ENCODE data around the gene MRPL27.

Gene MRPL27

DNA sequence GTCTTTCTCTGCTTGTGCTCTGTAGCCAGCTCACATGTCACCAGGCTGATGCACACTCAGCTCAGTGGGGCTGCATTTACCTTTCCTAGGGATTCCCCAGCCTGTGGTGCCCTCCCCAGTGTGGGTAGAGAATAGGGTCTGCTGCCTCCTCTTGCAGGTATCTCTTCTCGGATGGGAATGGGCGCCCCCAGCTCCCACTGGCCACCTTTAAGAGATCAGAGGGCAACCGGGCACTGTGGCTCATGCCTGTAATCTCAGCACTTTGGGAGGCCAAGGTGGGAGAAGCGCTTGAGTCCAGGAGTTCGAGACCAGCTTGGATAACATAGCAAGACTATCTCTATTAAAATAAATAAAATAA lies 23.8 kb downstream of the MRPL27 start:
- Histone ChIP-seq H3K4me3 (ENCODE audit: low read length) (no peak overlapping the region), H3K36me3 (ENCODE audit: control insufficient read depth, low read depth, low read length) (peaks cover 4% of the 10 kb centered on the region), H3K4me1 (ENCODE audit: control insufficient read depth, low read depth, low read length) (peaks cover 16% of the 10 kb centered on the region), H3K9ac (ENCODE audit: low read length) (no peak overlapping the region), H3K27me3 (ENCODE audit: control insufficient read depth, insufficient read depth, low read length) (peaks cover 14% of the 10 kb centered on the region), H3K9me3 (ENCODE audit: control insufficient read depth, low read depth, low read length) (no peaks in the 10 kb centered on the region), H3K27ac (ENCODE audit: low read length) (no peak overlapping the region)

DNA sequence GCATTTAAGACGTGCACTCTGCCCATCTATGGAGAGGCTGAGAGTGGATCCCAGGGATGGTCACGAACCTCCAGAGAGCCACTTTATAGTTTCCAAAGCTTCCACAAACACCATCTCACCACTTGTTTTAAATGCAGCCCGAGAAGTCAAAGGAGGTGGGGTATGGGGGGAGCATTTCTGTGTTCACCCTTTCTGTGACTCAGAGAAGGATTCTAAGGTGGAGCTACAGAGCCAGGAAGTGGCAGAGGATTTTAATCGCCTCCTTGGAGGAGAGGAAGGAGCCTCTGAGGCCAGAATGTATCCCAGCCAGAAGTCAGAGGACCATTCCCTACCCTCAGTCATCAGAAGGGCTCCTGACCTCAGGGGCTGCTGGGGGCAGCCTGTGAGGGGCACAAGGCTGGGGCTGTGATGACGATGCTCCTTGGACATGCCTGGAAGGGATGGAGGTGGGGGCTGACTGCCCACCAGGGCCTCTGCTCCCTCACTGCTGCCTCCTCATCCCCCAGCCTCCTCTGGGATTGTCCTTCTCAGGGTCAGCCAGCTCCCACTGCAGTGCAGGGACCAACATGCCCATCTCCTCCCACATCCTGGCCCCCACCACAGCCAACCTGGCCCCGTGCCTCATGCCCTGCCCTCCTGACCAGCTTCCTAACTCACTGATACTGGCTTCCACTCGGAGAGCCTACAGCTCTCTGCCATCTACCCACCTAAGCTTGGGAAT lies 24.3 kb downstream of the MRPL27 start:
- H3K4me1 ChIP-seq (ENCODE audit: control insufficient read depth, low read depth, low read length) = peaks cover 16% of the 10 kb centered on the region
- H3K27ac ChIP-seq (ENCODE audit: low read length) = no peak overlapping the region
- H3K9ac ChIP-seq (ENCODE audit: low read length) = no peak overlapping the region
- no peaks in the 10 kb centered on the region for H3K9me3 ChIP-seq (ENCODE audit: control insufficient read depth, low read depth, low read length)
- H3K36me3 ChIP-seq (ENCODE audit: control insufficient read depth, low read depth, low read length) = peaks cover under 1% of the 10 kb centered on the region
- H3K4me3 ChIP-seq (ENCODE audit: low read length) = no peak overlapping the region
- peaks cover 14% of the 10 kb centered on the region for H3K27me3 ChIP-seq (ENCODE audit: control insufficient read depth, insufficient read depth, low read length)

GRCh38 chr17:50347894-50348291 lies 25.1 kb downstream of the MRPL27 start:
- H3K27ac ChIP-seq (ENCODE audit: low read length) = no peak overlapping the region
- no peak overlapping the region for H3K9ac ChIP-seq (ENCODE audit: low read length)
- H3K4me3 ChIP-seq (ENCODE audit: low read length) = peak overlapping the region; percentile 75
- H3K27me3 ChIP-seq (ENCODE audit: control insufficient read depth, insufficient read depth, low read length) = peaks cover 14% of the 10 kb centered on the region
- no peaks in the 10 kb centered on the region for H3K36me3 ChIP-seq (ENCODE audit: control insufficient read depth, low read depth, low read length)
- H3K4me1 ChIP-seq (ENCODE audit: control insufficient read depth, low read depth, low read length) = peaks cover 16% of the 10 kb centered on the region
- no peaks in the 10 kb centered on the region for H3K9me3 ChIP-seq (ENCODE audit: control insufficient read depth, low read depth, low read length)

- Histone ChIP-seq H3K27ac (ENCODE audit: low read length) (no peak overlapping the region), H3K27me3 (ENCODE audit: control insufficient read depth, insufficient read depth, low read length) (peaks cover 14% of the 10 kb centered on the region), H3K4me3 (ENCODE audit: low read length) (peak overlapping the region; percentile 75), H3K9me3 (ENCODE audit: control insufficient read depth, low read depth, low read length) (no peaks in the 10 kb centered on the region), H3K4me1 (ENCODE audit: control insufficient read depth, low read depth, low read length) (peaks cover 16% of the 10 kb centered on the region), H3K36me3 (ENCODE audit: control insufficient read depth, low read depth, low read length) (no peaks in the 10 kb centered on the region), H3K9ac (ENCODE audit: low read length) (peak overlapping the region; percentile 74)
These were observed 25.7 kb downstream of the MRPL27 start for GRCh38 chr17:50347117-50347893.

DNA sequence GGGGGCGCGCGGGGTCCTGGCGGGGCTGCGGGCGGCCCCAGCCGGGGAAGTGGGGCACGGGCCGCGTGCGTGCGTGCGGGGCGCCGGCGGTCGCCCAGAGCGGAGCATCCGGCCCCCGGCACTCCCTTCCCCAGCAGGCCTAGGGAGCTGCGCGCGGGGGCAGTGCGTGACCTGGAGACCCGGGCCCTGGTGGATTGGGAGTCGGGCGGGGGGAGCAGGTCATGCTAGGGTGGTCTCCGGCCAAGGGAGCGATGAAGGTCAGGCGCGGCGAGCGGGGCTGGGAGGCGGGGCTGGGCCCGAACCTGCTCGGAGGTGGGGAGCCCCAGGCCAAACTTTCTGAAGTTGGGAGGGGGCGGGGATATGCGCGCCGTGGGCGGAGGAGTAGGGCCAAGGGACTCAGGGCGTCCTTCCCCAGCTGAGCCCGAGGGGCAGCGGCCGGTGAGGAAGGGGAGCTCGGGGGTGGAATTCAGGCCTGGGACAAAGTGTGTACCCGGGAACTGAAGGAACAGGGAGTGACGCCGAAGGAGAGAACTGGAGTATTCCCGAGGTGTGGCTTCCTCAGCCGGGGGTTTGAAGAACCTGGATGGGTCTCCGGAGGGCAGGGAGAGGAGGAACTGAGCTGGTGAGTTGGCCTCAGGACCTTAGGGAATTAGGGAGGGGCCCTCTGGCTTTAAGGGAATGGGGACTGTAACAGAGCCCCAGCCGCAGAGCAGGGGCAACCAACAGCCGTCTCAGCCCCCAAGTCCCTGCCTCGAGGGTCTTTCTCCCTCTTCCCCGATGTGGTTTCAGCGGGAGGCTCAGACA lies 26.5 kb downstream of the MRPL27 start:
- no peak overlapping the region for H3K27ac ChIP-seq (ENCODE audit: low read length)
- H3K4me3 ChIP-seq (ENCODE audit: low read length) = peak overlapping the region; percentile 75
- H3K9ac ChIP-seq (ENCODE audit: low read length) = peak overlapping the region; percentile 74
- peaks cover 14% of the 10 kb centered on the region for H3K27me3 ChIP-seq (ENCODE audit: control insufficient read depth, insufficient read depth, low read length)
- no peaks in the 10 kb centered on the region for H3K9me3 ChIP-seq (ENCODE audit: control insufficient read depth, low read depth, low read length)
- H3K4me1 ChIP-seq (ENCODE audit: control insufficient read depth, low read depth, low read length) = peaks cover 16% of the 10 kb centered on the region
- H3K36me3 ChIP-seq (ENCODE audit: control insufficient read depth, low read depth, low read length) = no peaks in the 10 kb centered on the region

- Histone ChIP-seq H3K27me3 (ENCODE audit: control insufficient read depth, insufficient read depth, low read length) (peaks cover 14% of the 10 kb centered on the region), H3K27ac (ENCODE audit: low read length) (no peak within 1 kb of the TSS), H3K4me3 (ENCODE audit: low read length) (peak within 1 kb of the TSS; percentile 75), H3K36me3 (ENCODE audit: control insufficient read depth, low read depth, low read length) (no peaks in the 10 kb centered on the region), H3K9ac (ENCODE audit: low read length) (peak within 1 kb of the TSS; percentile 74), H3K4me1 (ENCODE audit: control insufficient read depth, low read depth, low read length) (peaks cover 16% of the 10 kb centered on the region), H3K9me3 (ENCODE audit: control insufficient read depth, low read depth, low read length) (no peaks in the 10 kb centered on the region)
These were observed 27.3 kb downstream of the MRPL27 start, which contains the start of gene XYLT2 for GRCh38 chr17:50345432-50346312. XYLT2 (plus strand) TSS chr17:50346126; CDS start chr17:50346141, 15 bp downstream.

DNA sequence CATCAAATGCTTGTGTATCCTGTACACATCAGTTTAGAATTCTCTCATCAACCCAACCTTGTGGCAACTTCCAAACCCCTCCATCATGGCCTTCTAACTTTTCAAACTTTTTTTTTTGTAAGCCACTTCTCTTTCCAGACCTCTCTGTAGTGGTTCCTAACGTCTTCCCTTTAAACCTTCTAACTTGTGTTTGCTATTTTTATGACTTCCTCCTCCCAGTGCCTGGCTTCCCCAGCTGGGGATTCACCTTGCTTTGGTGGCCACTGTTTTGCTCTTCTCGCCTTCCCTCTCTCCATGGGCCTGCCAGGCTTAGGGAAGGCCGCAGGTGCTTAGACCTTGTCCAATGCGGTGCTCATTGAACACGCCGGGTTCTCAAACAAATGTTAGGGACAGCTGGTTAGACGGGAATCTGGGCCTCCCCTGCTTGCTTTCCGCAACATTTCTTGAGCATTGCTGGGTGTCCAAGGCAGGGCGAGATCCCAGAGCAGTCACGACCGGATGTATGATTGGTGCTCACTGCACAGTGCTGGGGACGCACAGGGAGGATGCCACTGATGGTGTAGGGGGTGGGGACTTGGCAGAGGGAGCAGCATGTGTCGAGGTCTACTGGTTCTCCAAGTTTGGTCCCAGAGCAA lies 28.1 kb downstream of the MRPL27 start:
- no peak overlapping the region for H3K9ac ChIP-seq (ENCODE audit: low read length)
- no peak overlapping the region for H3K4me3 ChIP-seq (ENCODE audit: low read length)
- H3K36me3 ChIP-seq (ENCODE audit: control insufficient read depth, low read depth, low read length) = no peaks in the 10 kb centered on the region
- no peak overlapping the region for H3K27ac ChIP-seq (ENCODE audit: low read length)
- no peaks in the 10 kb centered on the region for H3K9me3 ChIP-seq (ENCODE audit: control insufficient read depth, low read depth, low read length)
- H3K4me1 ChIP-seq (ENCODE audit: control insufficient read depth, low read depth, low read length) = peaks cover 16% of the 10 kb centered on the region
- peaks cover 14% of the 10 kb centered on the region for H3K27me3 ChIP-seq (ENCODE audit: control insufficient read depth, insufficient read depth, low read length)

GRCh38 chr17:50339381-50339780 lies 33.6 kb downstream of the MRPL27 start:
- H3K4me3 ChIP-seq (ENCODE audit: low read length) = no peak overlapping the region
- no peak overlapping the region for H3K9ac ChIP-seq (ENCODE audit: low read length)
- H3K9me3 ChIP-seq (ENCODE audit: control insufficient read depth, low read depth, low read length) = peaks cover 4% of the 10 kb centered on the region
- peaks cover 1% of the 10 kb centered on the region for H3K27me3 ChIP-seq (ENCODE audit: control insufficient read depth, insufficient read depth, low read length)
- no peak overlapping the region for H3K27ac ChIP-seq (ENCODE audit: low read length)
- H3K4me1 ChIP-seq (ENCODE audit: control insufficient read depth, low read depth, low read length) = no peaks in the 10 kb centered on the region
- no peaks in the 10 kb centered on the region for H3K36me3 ChIP-seq (ENCODE audit: control insufficient read depth, low read depth, low read length)

DNA sequence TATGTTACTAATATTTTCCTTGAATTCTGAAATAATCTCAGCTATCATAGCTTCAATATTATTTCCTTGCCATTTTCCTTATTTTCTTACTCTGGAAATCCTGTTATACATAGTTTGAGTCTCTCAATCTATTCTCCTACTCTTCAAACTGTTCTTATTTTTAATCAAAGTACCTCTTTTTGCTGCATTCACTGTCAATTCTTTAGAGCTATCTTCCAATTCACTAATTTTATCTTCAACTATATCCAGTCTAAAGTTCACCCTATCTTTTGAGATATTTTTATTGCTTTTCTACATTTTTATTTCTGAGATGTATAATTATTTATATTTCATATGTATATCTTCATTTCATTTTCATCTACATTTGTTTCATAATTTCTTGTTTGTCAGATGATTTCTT lies 34.3 kb downstream of the MRPL27 start:
- Histone ChIP-seq H3K27me3 (ENCODE audit: control insufficient read depth, insufficient read depth, low read length) (no peaks in the 10 kb centered on the region), H3K9me3 (ENCODE audit: control insufficient read depth, low read depth, low read length) (peaks cover 4% of the 10 kb centered on the region), H3K36me3 (ENCODE audit: control insufficient read depth, low read depth, low read length) (no peaks in the 10 kb centered on the region), H3K9ac (ENCODE audit: low read length) (no peak overlapping the region), H3K4me3 (ENCODE audit: low read length) (no peak overlapping the region), H3K27ac (ENCODE audit: low read length) (no peak overlapping the region), H3K4me1 (ENCODE audit: control insufficient read depth, low read depth, low read length) (no peaks in the 10 kb centered on the region)

DNA sequence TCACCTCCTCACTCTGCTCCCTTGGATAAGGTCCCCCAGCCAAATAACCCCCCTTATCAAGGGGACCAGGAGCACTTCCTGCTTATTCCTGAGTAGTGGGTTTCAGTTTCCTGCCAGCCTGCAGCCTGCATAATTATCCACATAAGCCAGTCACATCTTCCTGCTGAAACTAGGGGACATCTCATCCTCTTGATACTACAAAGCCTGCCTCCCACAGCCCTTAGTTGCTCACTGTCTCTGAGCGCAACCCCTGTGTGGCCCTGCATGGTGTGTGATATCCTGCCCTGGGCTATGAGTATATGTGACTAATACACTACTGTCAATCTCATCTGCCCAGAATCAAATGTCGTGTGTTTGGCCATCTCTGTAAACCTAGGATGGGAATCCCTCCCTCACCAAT lies 35.0 kb downstream of the MRPL27 start:
- Histone ChIP-seq H3K4me1 (ENCODE audit: control insufficient read depth, low read depth, low read length) (no peaks in the 10 kb centered on the region), H3K27me3 (ENCODE audit: control insufficient read depth, insufficient read depth, low read length) (no peaks in the 10 kb centered on the region), H3K27ac (ENCODE audit: low read length) (no peak overlapping the region), H3K9me3 (ENCODE audit: control insufficient read depth, low read depth, low read length) (peaks cover 4% of the 10 kb centered on the region), H3K9ac (ENCODE audit: low read length) (no peak overlapping the region), H3K36me3 (ENCODE audit: control insufficient read depth, low read depth, low read length) (no peaks in the 10 kb centered on the region), H3K4me3 (ENCODE audit: low read length) (no peak overlapping the region)

All from iPS-18a (cell line).